GM12875 (cell line): ENCODE results near the gene OR1B1.
"Not testable (repeated sequence)": the region's sequence is repeated elsewhere in the genome, so short reads cannot be mapped to it uniquely, and the experiment has no call there.

Experiments
- H3K4me3 ChIP-seq: one replicate; pipeline ENCODE4 v1.5.1; 2011; ENCODE audit warnings: low read depth, low read length, control low read depth
- CTCF ChIP-seq: IDR thresholded peaks from 2 replicates; pipeline ENCODE4 v1.5.1; 2011; ENCODE audit warnings: low read depth, mild to moderate bottlenecking, control low read depth, inconsistent platforms, low read length, moderate library complexity, borderline replicate concordance; ENCODE audit not compliant: insufficient read depth

Gene OR1B1

GRCh38 chr9:122619996-122620395 is 37.4 kb downstream of the OR1B1 start:
- H3K4me3 ChIP-seq = no peak overlapping the region
- TF ChIP-seq CTCF = no peak

GRCh38 chr9:122614362-122614761 is 43.1 kb downstream of the OR1B1 start, which contains the start of gene OR1Q1:
Gene OR1Q1, plus strand, starts transcription at chr9:122614738. Its CDS starts 0 bp downstream, at chr9:122614738.
- TF ChIP-seq CTCF = no peak
- no peak within 1 kb of the TSS for H3K4me3 ChIP-seq

GRCh38 chr9:122609804-122610203 is 47.6 kb downstream of the OR1B1 start:
- no peak overlapping the region for H3K4me3 ChIP-seq
- no peak for TF ChIP-seq CTCF

- TF ChIP-seq CTCF = no peak
- no peak overlapping the region for H3K4me3 ChIP-seq
Observed at GRCh38 chr9:122606587-122606986, 50.8 kb downstream of the OR1B1 start.

- no peak for TF ChIP-seq CTCF
- H3K4me3 ChIP-seq = no peak overlapping the region
Observed at GRCh38 chr9:122605691-122606090, 51.7 kb downstream of the OR1B1 start.

- not testable (repeated sequence) for H3K4me3 ChIP-seq
Observed at GRCh38 chr9:122583284-122583683, 74.1 kb downstream of the OR1B1 start, which contains the start of gene OR1L8. Gene OR1L8, minus strand, starts transcription at chr9:122583384. Its CDS starts 14,907 bp downstream, at chr9:122568477.

- no peak for TF ChIP-seq CTCF
- no peak overlapping the region for H3K4me3 ChIP-seq
Observed at GRCh38 chr9:122580360-122580759, 77.1 kb downstream of the OR1B1 start.

GRCh38 chr9:122579874-122580273 is 77.6 kb downstream of the OR1B1 start:
- no peak for TF ChIP-seq CTCF
- H3K4me3 ChIP-seq = no peak overlapping the region
